PC-9 (cell line): ENCODE data around the gene MKX. TPM values are rescaled to one million over a fixed set of nuclear protein-coding genes. Genes with fewer than 3 reads are reported as not detected.

Source experiments
- BruUV-seq: library from RNA; stranded (reverse); fragments of 400-500 nt; replicated peaks from 2 replicates; lab custom pipeline; 2021; lab: Mats Ljungman, UMichigan
- CTCF ChIA-PET: fragments of 300-600 bp; sonication (Branson Sonifier 250); formaldehyde crosslinking; loops from one replicate; lab custom pipeline; 2022; ENCODE audit warnings: antibody characterized with exemption; lab: Charles Lee
- POLR2A ChIA-PET: fragments of 300-600 bp; sonication (Branson Sonifier 250); formaldehyde crosslinking; loops from one replicate; lab custom pipeline; 2022; ENCODE audit warnings: antibody characterized with exemption; ENCODE audit not compliant: unreplicated experiment; lab: Charles Lee
- DNase-seq, 2 experiments: peaks; one replicate each; pipeline versions ENCODE4 v3.0.0 to v3.0.0-alpha.2; 2015 to 2022; ENCODE audit warnings: mixed read lengths in 1 of 2
- H2AFZ ChIP-seq: fragments of 200-600 bp; sonication (generic); 2 replicates; pipeline ENCODE4 v1.8.1; 2017; ENCODE audit warnings: antibody characterized with exemption
- H3F3A ChIP-seq: fragments of 200-600 bp; sonication (generic); 2 replicates; pipeline ENCODE4 v1.8.1; 2017; ENCODE audit warnings: antibody characterized with exemption, mild to moderate bottlenecking, low read depth; ENCODE audit not compliant: insufficient read depth
- H3K27ac ChIP-seq: fragments of 200-600 bp; sonication (generic); 2 replicates; pipeline ENCODE4 v1.6.1; 2016; ENCODE audit warnings: mixed run types
- H3K27me3 ChIP-seq: fragments of 200-600 bp; sonication (generic); 2 replicates; pipeline ENCODE4 v1.6.1; 2016; ENCODE audit warnings: low read depth, mixed run types; ENCODE audit not compliant: insufficient read depth
- H3K36me3 ChIP-seq: fragments of 200-600 bp; sonication (generic); 2 replicates; pipeline ENCODE4 v1.6.1; 2016; ENCODE audit warnings: low read depth, mixed run types
- H3K4me1 ChIP-seq: fragments of 200-600 bp; sonication (generic); replicated peaks from 2 replicates; pipeline ENCODE4 v1.6.1; 2016; ENCODE audit warnings: mixed run types; ENCODE audit not compliant: insufficient read depth
- H3K4me2 ChIP-seq: fragments of 200-600 bp; sonication (generic); 2 replicates; pipeline ENCODE4 v1.6.1; 2017; ENCODE audit warnings: mixed run types
- H3K4me3 ChIP-seq: fragments of 200-600 bp; sonication (generic); 2 replicates; pipeline ENCODE4 v1.6.1; 2016; ENCODE audit warnings: mixed run types
- H3K79me2 ChIP-seq: fragments of 200-600 bp; sonication (generic); 2 replicates; pipeline ENCODE4 v1.6.1; 2017; ENCODE audit warnings: low read depth, mixed run types
- H3K9me2 ChIP-seq: fragments of 200-600 bp; sonication (generic); 2 replicates; pipeline ENCODE4 v1.8.1; 2017; ENCODE audit warnings: mild to moderate bottlenecking; ENCODE audit not compliant: insufficient read depth
- H3K9me3 ChIP-seq: fragments of 200-600 bp; sonication (generic); 2 replicates; pipeline ENCODE4 v1.8.1; 2016; ENCODE audit warnings: low read depth; ENCODE audit not compliant: insufficient read depth
- H4K20me1 ChIP-seq: fragments of 200-600 bp; sonication (generic); 2 replicates; pipeline ENCODE4 v1.8.1; 2017; ENCODE audit not compliant: insufficient read depth
- EZH2 ChIP-seq: fragments of 200-600 bp; sonication (generic); IDR thresholded peaks from 2 replicates; pipeline ENCODE4 v1.8.0; 2017; ENCODE audit warnings: antibody characterized with exemption, low read depth
- intact Hi-C: fragments of 100-400 bp; cut with micrococcal nuclease; formaldehyde crosslinking; loops from one replicate; pipeline ENCODE4 v1.10.0; 2022; ENCODE audit not compliant: unreplicated experiment
- total RNA-seq: library from RNA; stranded (reverse); gene quantifications from 2 replicates; pipeline ENCODE4 v1.2.3, GENCODE V29; 2021
- TF ChIP-seq, protein P1 (sequence below): fragments of 200-600 bp; sonication (generic); conservative IDR thresholded peaks from 2 replicates; pipeline ENCODE4 v1.6.1; 2017; ENCODE audit warnings: mixed run types, antibody characterized with exemption, mild to moderate bottlenecking, moderate library complexity

MKX gene
- total RNA-seq, 1 experiment from 2014 or later, result not detected

DNA sequence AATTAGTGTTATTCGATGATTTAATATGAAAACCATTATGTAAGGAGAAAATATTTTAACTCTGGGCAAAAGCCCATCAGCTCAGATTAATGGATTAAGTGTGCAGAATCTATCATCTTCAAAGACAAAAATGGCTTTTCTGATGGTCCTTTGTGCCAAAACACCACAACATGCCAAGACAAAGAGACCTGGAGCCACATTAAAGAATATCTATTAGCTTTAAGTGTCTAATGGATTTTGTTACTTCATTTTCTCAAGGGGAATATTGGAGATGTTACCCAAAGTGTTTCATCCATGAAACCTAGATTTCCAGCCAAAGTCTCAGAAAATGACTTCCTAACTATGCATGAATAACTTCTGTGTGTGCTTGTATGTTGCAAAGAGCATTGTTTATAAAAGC, 57.3 kb downstream of the MKX start:
- ChIA-PET POLR2A (no interaction called here), CTCF (no interaction called here)
- Histone ChIP-seq H3K79me2 (no peaks in the 10 kb centered on the region), H3K9me2 (no peaks in the 10 kb centered on the region), H4K20me1 (no peaks in the 10 kb centered on the region), H3K4me3 (no peak overlapping the region), H3F3A (no peaks in the 10 kb centered on the region), H2AFZ (no peak overlapping the region), H3K4me2 (no peak overlapping the region), H3K4me1 (no peaks in the 10 kb centered on the region), H3K27ac (no peak overlapping the region), H3K36me3 (no peaks in the 10 kb centered on the region), H3K27me3 (peaks cover 26% of the 10 kb centered on the region; the same call in 1 of the 2 replicates), H3K9me3 (no peaks in the 10 kb centered on the region)
- no peak for DNase-seq
- intact Hi-C loops, result no loop called here
- no TSS peak for BruUV-seq
- TF ChIP-seq, protein P1, sequence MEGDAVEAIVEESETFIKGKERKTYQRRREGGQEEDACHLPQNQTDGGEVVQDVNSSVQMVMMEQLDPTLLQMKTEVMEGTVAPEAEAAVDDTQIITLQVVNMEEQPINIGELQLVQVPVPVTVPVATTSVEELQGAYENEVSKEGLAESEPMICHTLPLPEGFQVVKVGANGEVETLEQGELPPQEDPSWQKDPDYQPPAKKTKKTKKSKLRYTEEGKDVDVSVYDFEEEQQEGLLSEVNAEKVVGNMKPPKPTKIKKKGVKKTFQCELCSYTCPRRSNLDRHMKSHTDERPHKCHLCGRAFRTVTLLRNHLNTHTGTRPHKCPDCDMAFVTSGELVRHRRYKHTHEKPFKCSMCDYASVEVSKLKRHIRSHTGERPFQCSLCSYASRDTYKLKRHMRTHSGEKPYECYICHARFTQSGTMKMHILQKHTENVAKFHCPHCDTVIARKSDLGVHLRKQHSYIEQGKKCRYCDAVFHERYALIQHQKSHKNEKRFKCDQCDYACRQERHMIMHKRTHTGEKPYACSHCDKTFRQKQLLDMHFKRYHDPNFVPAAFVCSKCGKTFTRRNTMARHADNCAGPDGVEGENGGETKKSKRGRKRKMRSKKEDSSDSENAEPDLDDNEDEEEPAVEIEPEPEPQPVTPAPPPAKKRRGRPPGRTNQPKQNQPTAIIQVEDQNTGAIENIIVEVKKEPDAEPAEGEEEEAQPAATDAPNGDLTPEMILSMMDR, result no peak
- no peak for TF ChIP-seq EZH2

DNA sequence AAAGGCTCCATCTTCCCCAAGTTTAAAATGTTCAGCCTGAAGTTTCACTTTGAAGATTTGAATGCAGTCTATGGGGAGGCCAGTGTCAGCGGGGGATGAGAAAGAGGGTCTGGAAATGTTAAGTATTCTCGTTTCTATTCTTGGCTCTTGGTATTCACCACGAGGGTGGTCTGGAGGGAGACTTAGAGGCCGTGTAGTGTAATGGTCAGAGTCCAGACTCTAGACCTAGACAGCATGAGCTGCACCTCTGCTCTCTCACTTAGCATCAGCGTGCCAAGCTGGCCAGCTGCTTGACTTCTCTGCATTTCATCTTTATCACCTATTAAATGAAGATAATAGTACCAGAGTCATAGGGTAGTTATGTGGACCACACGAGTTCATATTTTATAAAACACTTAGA, 57.9 kb downstream of the MKX start:
- Histone ChIP-seq H3K9me3 (no peaks in the 10 kb centered on the region), H3K4me1 (no peaks in the 10 kb centered on the region), H2AFZ (no peak overlapping the region), H3K4me2 (no peak overlapping the region), H3K27me3 (peaks cover 28% of the 10 kb centered on the region; the same call in 1 of the 2 replicates), H3K4me3 (no peak overlapping the region), H3K79me2 (no peaks in the 10 kb centered on the region), H3F3A (no peaks in the 10 kb centered on the region), H3K27ac (no peak overlapping the region), H3K9me2 (no peaks in the 10 kb centered on the region), H3K36me3 (no peaks in the 10 kb centered on the region), H4K20me1 (no peaks in the 10 kb centered on the region)
- POLR2A ChIA-PET, result no interaction called here
- intact Hi-C loops, result no loop called here
- DNase-seq, result no peak
- CTCF ChIA-PET, result no interaction called here
- BruUV-seq, result no TSS peak
- no peak for TF ChIP-seq EZH2
- TF ChIP-seq, protein P1, result no peak

- DNase-seq, result no peak
- Histone ChIP-seq H3K27ac (no peak overlapping the region), H3K79me2 (no peaks in the 10 kb centered on the region), H2AFZ (no peak overlapping the region), H3K4me3 (no peak overlapping the region), H3F3A (no peaks in the 10 kb centered on the region), H3K4me1 (no peaks in the 10 kb centered on the region), H3K9me3 (no peaks in the 10 kb centered on the region), H3K4me2 (no peak overlapping the region), H3K9me2 (no peaks in the 10 kb centered on the region), H3K36me3 (no peaks in the 10 kb centered on the region), H4K20me1 (no peaks in the 10 kb centered on the region), H3K27me3 (peaks cover 28% of the 10 kb centered on the region; the same call in 1 of the 2 replicates)
- CTCF ChIA-PET, result no interaction called here
- POLR2A ChIA-PET, result no interaction called here
- intact Hi-C loops, result no loop called here
- no peak for TF ChIP-seq EZH2
- TF ChIP-seq, protein P1, result no peak
- BruUV-seq, result no TSS peak
These were observed 58.3 kb downstream of the MKX start for GRCh38 chr10:27687326-27687725.
